Liver (tissue), 9 donors: ENCODE data around the gene CCDC91. TPM values are rescaled to one million over a fixed set of nuclear protein-coding genes. Genes with fewer than 3 reads are reported as not detected.

Experiments
- DNase-seq: peaks from one replicate; pipeline ENCODE4 v3.0.0-alpha.2; 2017; ENCODE audit warnings: low spot score
- H3K27ac ChIP-seq, 2 donors: one replicate each; pipeline ENCODE4 v1.7.0; 2013; ENCODE audit warnings: inconsistent platforms in 2 of 2, low read length in 2 of 2, control low read depth in 1 of 2, low read depth in 1 of 2, mild to moderate bottlenecking in 1 of 2
- H3K27me3 ChIP-seq, 4 donors: one replicate each; pipeline versions ENCODE4 v1.6.1 to v1.7.0; 2013; ENCODE audit warnings: low read length in 3 of 4, inconsistent platforms in 1 of 4, mild to moderate bottlenecking in 1 of 4, moderate library complexity in 1 of 4; ENCODE audit not compliant: control insufficient read depth in 4 of 4, insufficient read depth in 4 of 4
- H3K36me3 ChIP-seq, 4 donors: one replicate each; pipeline versions ENCODE4 v1.6.1 to v1.7.0; 2013; ENCODE audit warnings: low read length in 3 of 4, mild to moderate bottlenecking in 3 of 4, low read depth in 1 of 4, moderate library complexity in 1 of 4; ENCODE audit not compliant: control insufficient read depth in 4 of 4, insufficient read depth in 3 of 4
- H3K4me1 ChIP-seq, 4 donors: one replicate each; pipeline versions ENCODE4 v1.6.1 to v1.7.0; 2013; ENCODE audit warnings: low read length in 3 of 4, mild to moderate bottlenecking in 3 of 4, moderate library complexity in 1 of 4; ENCODE audit not compliant: control insufficient read depth in 4 of 4, insufficient read depth in 4 of 4
- H3K4me3 ChIP-seq, 3 donors: one replicate each; pipeline versions ENCODE4 v1.6.1 to v1.7.0; 2013; ENCODE audit warnings: low read length in 3 of 3, control low read depth in 1 of 3, low read depth in 1 of 3, mild to moderate bottlenecking in 1 of 3
- H3K9ac ChIP-seq, 2 donors: one replicate each; pipeline ENCODE4 v1.7.0; 2013; ENCODE audit warnings: low read length in 2 of 2, mild to moderate bottlenecking in 2 of 2, moderate library complexity in 2 of 2, control low read depth in 1 of 2, low read depth in 1 of 2
- H3K9me3 ChIP-seq, 4 donors: one replicate each; pipeline versions ENCODE4 v1.6.1 to v1.7.0; 2013; ENCODE audit warnings: low read length in 3 of 4; ENCODE audit not compliant: control insufficient read depth in 4 of 4
- ATF3 ChIP-seq: IDR thresholded peaks from 2 replicates; pipeline ENCODE4 v1.6.1; 2016; ENCODE audit warnings: antibody characterized with exemption
- EGR1 ChIP-seq, 2 donors: IDR thresholded peaks; 2 replicates each; pipeline ENCODE4 v1.6.1; 2016 to 2018; ENCODE audit warnings: antibody characterized with exemption in 2 of 2, low read depth in 2 of 2
- FOXA1 ChIP-seq: IDR thresholded peaks from 2 replicates; pipeline ENCODE4 v1.6.1; 2016; ENCODE audit warnings: antibody characterized with exemption
- GABPA ChIP-seq, 2 donors: IDR thresholded peaks in 1 of 2; conservative IDR thresholded peaks in 1 of 2; 2 replicates each; pipeline ENCODE4 v1.6.1; 2016; ENCODE audit warnings: antibody characterized with exemption in 2 of 2, mild to moderate bottlenecking in 1 of 2, moderate library complexity in 1 of 2
- HNF4A ChIP-seq, 2 donors: conservative IDR thresholded peaks; 2 replicates each; pipeline ENCODE4 v1.6.1; 2016; ENCODE audit warnings: antibody characterized with exemption in 2 of 2, mild to moderate bottlenecking in 2 of 2
- JUND ChIP-seq, 2 donors: IDR thresholded peaks; 2 replicates each; pipeline ENCODE4 v1.6.1; 2016; ENCODE audit warnings: antibody characterized with exemption in 2 of 2
- NR2F2 ChIP-seq: IDR thresholded peaks from 2 replicates; pipeline ENCODE4 v1.6.1; 2016; ENCODE audit warnings: antibody characterized with exemption
- RAD21 ChIP-seq, 2 donors: IDR thresholded peaks; 2 replicates each; pipeline ENCODE4 v1.6.1; 2016; ENCODE audit warnings: antibody characterized with exemption in 2 of 2, mild to moderate bottlenecking in 2 of 2
- REST ChIP-seq: IDR thresholded peaks from 2 replicates; pipeline ENCODE4 v1.6.1; 2016; ENCODE audit warnings: antibody characterized with exemption, mild to moderate bottlenecking
- TAF1 ChIP-seq: conservative IDR thresholded peaks from 2 replicates; pipeline ENCODE4 v1.6.1; 2016; ENCODE audit warnings: antibody characterized with exemption, mild to moderate bottlenecking
- YY1 ChIP-seq: IDR thresholded peaks from 2 replicates; pipeline ENCODE4 v1.6.1; 2016; ENCODE audit warnings: antibody characterized with exemption, mild to moderate bottlenecking
- WGBS: extraction: QIAGEN DNeasy Blood & Tissue Kit; methylation state at CpG from one replicate; pipeline ENCODE4 v1.1.7; 2013; 5-methylcytosine and 5-hydroxymethylcytosine counted together
- polyA plus RNA-seq, 2 donors: library from polyadenylated mRNA; stranded (reverse) in 1 of 2; unstranded in 1 of 2; fragments of 200-250 nt in 1 of 2; fragments of >200 nt in 1 of 2; fragmentation: Nextera tagmentation in 1 of 2; extraction: Ambion mirVana in 1 of 2; gene quantifications; one replicate each; pipeline versions ENCODE4 v1.2.1 to v1.2.3, GENCODE V29; 2013 to 2015
- total RNA-seq, 2 donors: library from RNA; depleted of rRNA; stranded (reverse); fragments of >200 nt; gene quantifications; one replicate each; pipeline ENCODE4 v1.2.3, GENCODE V29; 2014
- TF ChIP-seq, protein P1 (sequence below): IDR thresholded peaks from 2 replicates; pipeline ENCODE4 v1.6.1; 2016; ENCODE audit warnings: antibody characterized with exemption
- TF ChIP-seq, protein P2 (sequence below): fragments of 150-350 bp; IDR thresholded peaks from 2 replicates; pipeline ENCODE4 v1.5.1; 2017; ENCODE audit warnings: improper control_type of control experiment, low read depth, low read length; ENCODE audit not compliant: missing input control
- donor health status: healthy.
- donor health status: healthy.
- donor health status: healthy.
- donor health status: healthy.
- donor health status: healthy.

Gene CCDC91
- total and polyA plus RNA-seq, 4 donors, result 8.4 to 29.0 (median 15.1) TPM

- Histone ChIP-seq H3K27ac (no peak overlapping the region), H3K4me3 (no peak overlapping the region), H3K4me1 (no peaks in the 10 kb centered on the region), H3K9ac (no peak overlapping the region), H3K9me3 (no peaks in the 10 kb centered on the region), H3K36me3 (no peaks in the 10 kb centered on the region), H3K27me3 (no peaks in the 10 kb centered on the region)
- no peak for DNase-seq
- no peak for TF ChIP-seq ATF3
These were observed 41.0 kb downstream of the CCDC91 start for GRCh38 chr12:28231248-28231647.

DNA sequence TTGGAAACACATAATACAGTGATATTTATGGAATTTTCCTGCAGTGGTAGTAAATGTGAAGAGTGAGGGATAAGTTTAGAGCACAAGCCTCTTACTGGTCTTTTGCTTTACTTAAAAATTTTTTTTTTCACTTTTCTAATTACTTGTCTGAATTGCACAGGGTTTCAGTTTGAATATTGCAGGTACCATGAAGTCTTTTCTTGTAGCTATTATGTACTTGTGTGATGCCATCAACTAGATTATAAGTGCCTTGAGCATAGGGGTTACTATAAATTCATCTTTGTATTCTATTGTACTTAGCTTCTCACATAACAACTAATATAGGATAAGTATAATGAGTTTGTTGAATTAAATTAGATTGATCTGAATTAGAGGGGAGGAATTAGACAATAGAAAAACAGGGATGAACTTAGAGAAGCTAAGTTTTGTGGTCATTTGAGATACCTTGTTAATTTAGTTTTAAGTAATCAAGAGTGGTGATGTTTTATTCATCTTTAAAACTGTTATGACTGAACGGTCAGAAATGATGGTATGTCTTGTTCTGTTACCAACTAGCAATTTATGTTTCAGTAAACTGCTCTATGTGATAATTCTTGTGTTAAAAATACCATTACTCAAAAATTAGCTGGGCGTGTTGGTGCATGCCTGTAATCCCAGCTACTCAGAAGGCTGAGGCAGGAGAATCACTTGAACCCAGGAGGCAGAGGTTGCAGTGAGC lies 42.1 kb downstream of the CCDC91 start:
- Histone ChIP-seq H3K9me3 (no peaks in the 10 kb centered on the region), H3K27me3 (no peaks in the 10 kb centered on the region), H3K9ac (no peak overlapping the region), H3K4me1 (peaks cover 0 to 2% (median 0%) of the 10 kb centered on the region in 4 donors), H3K27ac (no peak overlapping the region), H3K4me3 (no peak overlapping the region), H3K36me3 (no peaks in the 10 kb centered on the region)
- 96% methylated on average over 2 of the region's 2 CpGs for WGBS
- TF ChIP-seq NR2F2 (no peak), JUND (IDR thresholded peaks at IDR 0.05) (no peak), ATF3 (no peak), EGR1 (IDR thresholded peaks at IDR 0.05; ENCODE audit: low read depth in 2 of 2) (no peak), YY1 (no peak), RAD21 (IDR thresholded peaks at IDR 0.05) (no peak), GABPA (IDR thresholded peaks at IDR 0.05 in 1 of 2, conservative IDR thresholded peaks at IDR 0.05 in 1 of 2) (no peak), HNF4A (conservative IDR thresholded peaks at IDR 0.05) (no peak), FOXA1 (no peak)
- TF ChIP-seq, protein P1, sequence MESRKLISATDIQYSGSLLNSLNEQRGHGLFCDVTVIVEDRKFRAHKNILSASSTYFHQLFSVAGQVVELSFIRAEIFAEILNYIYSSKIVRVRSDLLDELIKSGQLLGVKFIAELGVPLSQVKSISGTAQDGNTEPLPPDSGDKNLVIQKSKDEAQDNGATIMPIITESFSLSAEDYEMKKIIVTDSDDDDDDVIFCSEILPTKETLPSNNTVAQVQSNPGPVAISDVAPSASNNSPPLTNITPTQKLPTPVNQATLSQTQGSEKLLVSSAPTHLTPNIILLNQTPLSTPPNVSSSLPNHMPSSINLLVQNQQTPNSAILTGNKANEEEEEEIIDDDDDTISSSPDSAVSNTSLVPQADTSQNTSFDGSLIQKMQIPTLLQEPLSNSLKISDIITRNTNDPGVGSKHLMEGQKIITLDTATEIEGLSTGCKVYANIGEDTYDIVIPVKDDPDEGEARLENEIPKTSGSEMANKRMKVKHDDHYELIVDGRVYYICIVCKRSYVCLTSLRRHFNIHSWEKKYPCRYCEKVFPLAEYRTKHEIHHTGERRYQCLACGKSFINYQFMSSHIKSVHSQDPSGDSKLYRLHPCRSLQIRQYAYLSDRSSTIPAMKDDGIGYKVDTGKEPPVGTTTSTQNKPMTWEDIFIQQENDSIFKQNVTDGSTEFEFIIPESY, result no peak
- DNase-seq, result no peak

DNA sequence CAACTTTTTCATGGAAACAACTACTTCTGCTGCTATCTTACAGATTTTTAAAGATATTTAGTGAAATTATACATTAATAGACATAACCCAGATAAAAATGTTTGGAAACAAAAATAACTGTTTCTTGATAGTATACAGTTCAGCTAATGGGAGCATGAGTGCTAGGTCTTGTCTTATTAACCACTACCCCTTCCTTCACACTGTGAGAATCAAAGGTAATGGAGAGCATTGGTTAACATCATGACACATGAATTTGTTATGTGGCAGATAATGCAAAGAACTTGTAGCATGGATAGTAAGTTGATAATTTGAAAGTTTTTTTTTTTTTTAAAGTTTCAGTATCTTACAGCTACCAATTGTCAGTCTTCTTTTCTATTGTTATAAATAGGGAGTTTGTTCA lies 44.2 kb downstream of the CCDC91 start:
- no peak overlapping the region for H3K27ac ChIP-seq
- H3K4me1 ChIP-seq, result peaks cover 0 to 3% (median 0%) of the 10 kb centered on the region in 4 donors
- no peak overlapping the region for H3K4me3 ChIP-seq
- H3K9me3 ChIP-seq, result no peaks in the 10 kb centered on the region
- TF ChIP-seq, protein P1, result no peak
- TF ChIP-seq JUND (IDR thresholded peaks at IDR 0.05) (no peak), TAF1 (no peak), REST (no peak)
- TF ChIP-seq, protein P2, sequence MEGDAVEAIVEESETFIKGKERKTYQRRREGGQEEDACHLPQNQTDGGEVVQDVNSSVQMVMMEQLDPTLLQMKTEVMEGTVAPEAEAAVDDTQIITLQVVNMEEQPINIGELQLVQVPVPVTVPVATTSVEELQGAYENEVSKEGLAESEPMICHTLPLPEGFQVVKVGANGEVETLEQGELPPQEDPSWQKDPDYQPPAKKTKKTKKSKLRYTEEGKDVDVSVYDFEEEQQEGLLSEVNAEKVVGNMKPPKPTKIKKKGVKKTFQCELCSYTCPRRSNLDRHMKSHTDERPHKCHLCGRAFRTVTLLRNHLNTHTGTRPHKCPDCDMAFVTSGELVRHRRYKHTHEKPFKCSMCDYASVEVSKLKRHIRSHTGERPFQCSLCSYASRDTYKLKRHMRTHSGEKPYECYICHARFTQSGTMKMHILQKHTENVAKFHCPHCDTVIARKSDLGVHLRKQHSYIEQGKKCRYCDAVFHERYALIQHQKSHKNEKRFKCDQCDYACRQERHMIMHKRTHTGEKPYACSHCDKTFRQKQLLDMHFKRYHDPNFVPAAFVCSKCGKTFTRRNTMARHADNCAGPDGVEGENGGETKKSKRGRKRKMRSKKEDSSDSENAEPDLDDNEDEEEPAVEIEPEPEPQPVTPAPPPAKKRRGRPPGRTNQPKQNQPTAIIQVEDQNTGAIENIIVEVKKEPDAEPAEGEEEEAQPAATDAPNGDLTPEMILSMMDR, result no peak
- no peak overlapping the region for H3K9ac ChIP-seq
- no peaks in the 10 kb centered on the region for H3K36me3 ChIP-seq
- DNase-seq, result no peak
- no peaks in the 10 kb centered on the region for H3K27me3 ChIP-seq
